Measurements from ENCODE around the gene ZBTB40. TPM values are rescaled to one million over a fixed set of nuclear protein-coding genes. Genes with fewer than 3 reads are reported as not detected.

ZBTB40 gene
- total RNA-seq, 1 donor from 2014 or later, result 15.3 TPM

DNA sequence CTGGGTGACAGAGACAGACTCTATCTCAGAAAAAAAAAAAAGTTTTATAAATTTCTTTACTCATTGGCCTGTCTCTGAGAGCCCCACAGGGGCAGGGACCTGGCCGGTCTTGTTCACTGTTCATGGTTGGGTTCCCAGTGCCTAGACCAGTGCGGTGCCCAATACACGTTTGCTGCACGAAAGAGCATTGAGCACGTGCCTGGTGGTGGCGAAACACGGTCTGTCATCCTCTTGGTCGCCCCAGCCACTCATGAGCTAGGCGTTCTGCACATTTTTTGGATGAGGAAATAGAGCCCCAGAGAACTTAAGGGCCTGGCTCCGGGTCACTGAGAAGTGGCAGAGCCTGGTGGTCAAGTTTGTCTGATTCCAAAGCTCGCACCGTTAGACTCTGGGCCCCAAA is 93.0 kb downstream of the ZBTB40 start:
- Histone ChIP-seq H3K27ac (ENCODE audit: low read depth, low read length) (no peak overlapping the region), H3K36me3 (ENCODE audit: insufficient read depth, low read length) (no peaks in the 10 kb centered on the region), H3K4me2 (ENCODE audit: low read length) (no peak overlapping the region), H2AFZ (ENCODE audit: low read depth, low read length) (no peak overlapping the region), H3K9ac (ENCODE audit: low read length) (no peak overlapping the region), H3K27me3 (ENCODE audit: insufficient read depth, low read length) (peaks cover 34% of the 10 kb centered on the region), H3K4me1 (ENCODE audit: insufficient read depth, low read length) (no peaks in the 10 kb centered on the region), H3K9me3 (ENCODE audit: insufficient read depth, low read depth, low read length) (no peaks in the 10 kb centered on the region), H3K79me2 (ENCODE audit: insufficient read depth, low read length) (no peaks in the 10 kb centered on the region), H4K20me1 (ENCODE audit: insufficient read depth, low read length) (no peaks in the 10 kb centered on the region), H3K4me3 (ENCODE audit: insufficient read depth, low read depth, low read length) (no peak overlapping the region)
- H3K27me3 Mint-ChIP-seq (ENCODE audit: low read depth, unreplicated experiment), result peaks cover 70% of the 10 kb centered on the region
- no peak overlapping the region for H3K4me3 Mint-ChIP-seq (ENCODE audit: unreplicated experiment)
- FAIRE-seq (no peak), DNase-seq (ENCODE audit: low read depth) (no peak)
- H3K4me1 Mint-ChIP-seq (ENCODE audit: low read depth, unreplicated experiment), result peaks cover 5% of the 10 kb centered on the region
- no peaks in the 10 kb centered on the region for H3K36me3 Mint-ChIP-seq (ENCODE audit: low read depth, unreplicated experiment)
- H3K9me3 Mint-ChIP-seq (ENCODE audit: unreplicated experiment), result no peaks in the 10 kb centered on the region
- H3K27ac Mint-ChIP-seq (ENCODE audit: unreplicated experiment), result no peak overlapping the region
- TF ChIP-seq EZH2 (IDR thresholded peaks at IDR 0.05; ENCODE audit: insufficient read depth, low read length), result no peak
- TF ChIP-seq, protein P1, sequence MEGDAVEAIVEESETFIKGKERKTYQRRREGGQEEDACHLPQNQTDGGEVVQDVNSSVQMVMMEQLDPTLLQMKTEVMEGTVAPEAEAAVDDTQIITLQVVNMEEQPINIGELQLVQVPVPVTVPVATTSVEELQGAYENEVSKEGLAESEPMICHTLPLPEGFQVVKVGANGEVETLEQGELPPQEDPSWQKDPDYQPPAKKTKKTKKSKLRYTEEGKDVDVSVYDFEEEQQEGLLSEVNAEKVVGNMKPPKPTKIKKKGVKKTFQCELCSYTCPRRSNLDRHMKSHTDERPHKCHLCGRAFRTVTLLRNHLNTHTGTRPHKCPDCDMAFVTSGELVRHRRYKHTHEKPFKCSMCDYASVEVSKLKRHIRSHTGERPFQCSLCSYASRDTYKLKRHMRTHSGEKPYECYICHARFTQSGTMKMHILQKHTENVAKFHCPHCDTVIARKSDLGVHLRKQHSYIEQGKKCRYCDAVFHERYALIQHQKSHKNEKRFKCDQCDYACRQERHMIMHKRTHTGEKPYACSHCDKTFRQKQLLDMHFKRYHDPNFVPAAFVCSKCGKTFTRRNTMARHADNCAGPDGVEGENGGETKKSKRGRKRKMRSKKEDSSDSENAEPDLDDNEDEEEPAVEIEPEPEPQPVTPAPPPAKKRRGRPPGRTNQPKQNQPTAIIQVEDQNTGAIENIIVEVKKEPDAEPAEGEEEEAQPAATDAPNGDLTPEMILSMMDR (IDR thresholded peaks at IDR 0.05; ENCODE audit: insufficient read depth, low read depth, low read length), result no peak

DNA sequence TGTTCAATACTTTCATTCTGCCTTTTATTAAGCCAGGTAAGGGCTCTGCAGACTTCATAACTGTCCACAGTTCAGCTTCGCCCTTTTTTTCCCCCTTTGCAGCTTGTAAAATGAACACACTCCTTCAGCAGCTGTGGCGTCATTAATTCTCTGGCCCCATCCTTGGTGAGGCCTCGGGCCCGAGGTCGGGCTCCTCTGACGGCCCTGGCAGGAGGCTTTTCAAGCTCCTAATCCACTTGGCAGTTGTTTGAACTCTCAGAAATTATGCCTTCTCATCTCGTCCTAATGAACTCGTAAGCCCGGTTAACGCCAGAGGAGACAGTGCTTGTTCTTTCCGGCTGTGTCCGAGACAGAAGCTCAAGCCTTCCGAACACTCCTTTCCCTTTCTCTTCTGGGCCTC is 93.5 kb downstream of the ZBTB40 start:
- DNase-seq (ENCODE audit: low read depth), result no peak
- Histone ChIP-seq H3K9me3 (ENCODE audit: insufficient read depth, low read depth, low read length) (no peaks in the 10 kb centered on the region), H3K4me3 (ENCODE audit: insufficient read depth, low read depth, low read length) (no peak overlapping the region), H3K9ac (ENCODE audit: low read length) (no peak overlapping the region), H3K36me3 (ENCODE audit: insufficient read depth, low read length) (no peaks in the 10 kb centered on the region), H2AFZ (ENCODE audit: low read depth, low read length) (no peak overlapping the region), H3K79me2 (ENCODE audit: insufficient read depth, low read length) (no peaks in the 10 kb centered on the region), H4K20me1 (ENCODE audit: insufficient read depth, low read length) (no peaks in the 10 kb centered on the region), H3K4me2 (ENCODE audit: low read length) (no peak overlapping the region), H3K4me1 (ENCODE audit: insufficient read depth, low read length) (no peaks in the 10 kb centered on the region), H3K27me3 (ENCODE audit: insufficient read depth, low read length) (peaks cover 34% of the 10 kb centered on the region), H3K27ac (ENCODE audit: low read depth, low read length) (no peak overlapping the region)
- Mint-ChIP-seq H3K9me3 (ENCODE audit: unreplicated experiment) (no peaks in the 10 kb centered on the region), H3K36me3 (ENCODE audit: low read depth, unreplicated experiment) (no peaks in the 10 kb centered on the region), H3K4me3 (ENCODE audit: unreplicated experiment) (no peak overlapping the region), H3K4me1 (ENCODE audit: low read depth, unreplicated experiment) (peaks cover 3% of the 10 kb centered on the region), H3K27ac (ENCODE audit: unreplicated experiment) (no peak overlapping the region), H3K27me3 (ENCODE audit: low read depth, unreplicated experiment) (peaks cover 73% of the 10 kb centered on the region)
- no peak for FAIRE-seq
- TF ChIP-seq, protein P1 (IDR thresholded peaks at IDR 0.05; ENCODE audit: insufficient read depth, low read depth, low read length), result no peak

DNA sequence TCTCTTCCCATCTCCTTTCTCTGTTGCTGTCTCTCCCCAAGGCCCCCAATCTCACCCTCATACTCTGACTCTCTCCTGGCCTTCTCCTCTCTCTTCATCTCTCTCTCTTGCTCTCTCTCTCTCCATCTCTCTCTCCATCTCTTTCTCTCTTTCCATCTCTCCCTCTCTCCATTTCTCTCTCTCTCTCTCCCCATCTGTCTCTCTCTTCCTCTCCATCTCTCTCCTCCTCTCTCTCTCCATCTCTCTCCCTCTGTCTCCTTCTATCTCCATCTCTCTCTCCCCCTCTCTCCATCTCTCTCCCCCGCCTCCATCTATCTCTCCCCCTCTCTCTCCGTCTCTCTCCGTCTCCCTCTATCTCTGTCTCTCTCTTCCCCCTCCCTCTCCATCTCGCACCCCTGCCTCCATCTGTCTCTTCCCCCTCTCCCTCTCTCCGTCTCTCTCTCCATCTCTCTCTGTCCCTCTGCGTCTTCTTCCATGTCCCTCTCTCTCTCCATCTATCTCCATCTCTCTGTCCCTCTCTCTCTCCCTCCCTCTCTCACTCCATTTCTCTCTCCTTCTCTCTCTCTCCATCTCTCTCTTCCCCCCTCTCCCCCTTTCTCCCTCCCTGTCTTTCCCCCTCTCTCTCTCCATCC is 95.7 kb downstream of the ZBTB40 start:
- FAIRE-seq (no peak), DNase-seq (ENCODE audit: low read depth) (no peak)
- H4K20me1 ChIP-seq (ENCODE audit: insufficient read depth, low read length), result no peaks in the 10 kb centered on the region
- Mint-ChIP-seq H3K4me1 (ENCODE audit: low read depth, unreplicated experiment) (no peaks in the 10 kb centered on the region), H3K4me3 (ENCODE audit: unreplicated experiment) (no peak overlapping the region), H3K27ac (ENCODE audit: unreplicated experiment) (no peak overlapping the region), H3K27me3 (ENCODE audit: low read depth, unreplicated experiment) (peaks cover 78% of the 10 kb centered on the region), H3K36me3 (ENCODE audit: low read depth, unreplicated experiment) (no peaks in the 10 kb centered on the region), H3K9me3 (ENCODE audit: unreplicated experiment) (no peaks in the 10 kb centered on the region)
- peaks cover 34% of the 10 kb centered on the region for H3K27me3 ChIP-seq (ENCODE audit: insufficient read depth, low read length)
- TF ChIP-seq EZH2 (IDR thresholded peaks at IDR 0.05; ENCODE audit: insufficient read depth, low read length), result no peak
- TF ChIP-seq, protein P1 (IDR thresholded peaks at IDR 0.05; ENCODE audit: insufficient read depth, low read depth, low read length), result no peak
- no peaks in the 10 kb centered on the region for H3K79me2 ChIP-seq (ENCODE audit: insufficient read depth, low read length)
- no peaks in the 10 kb centered on the region for H3K36me3 ChIP-seq (ENCODE audit: insufficient read depth, low read length)
- no peak overlapping the region for H3K4me2 ChIP-seq (ENCODE audit: low read length)
- H3K9me3 ChIP-seq (ENCODE audit: insufficient read depth, low read depth, low read length), result no peaks in the 10 kb centered on the region
- H3K27ac ChIP-seq (ENCODE audit: low read depth, low read length), result no peak overlapping the region
- no peaks in the 10 kb centered on the region for H3K4me1 ChIP-seq (ENCODE audit: insufficient read depth, low read length)
- no peak overlapping the region for H3K9ac ChIP-seq (ENCODE audit: low read length)
- H2AFZ ChIP-seq (ENCODE audit: low read depth, low read length), result no peak overlapping the region
- no peak overlapping the region for H3K4me3 ChIP-seq (ENCODE audit: insufficient read depth, low read depth, low read length)

All from astrocyte (in vitro differentiated cells and primary cell).